ENCODE measurements around the gene DHX32.
"Not testable (repeated sequence)": the region's sequence is repeated elsewhere in the genome, so short reads cannot be mapped to it uniquely, and the experiment has no call there.

The DHX32 gene

DNA sequence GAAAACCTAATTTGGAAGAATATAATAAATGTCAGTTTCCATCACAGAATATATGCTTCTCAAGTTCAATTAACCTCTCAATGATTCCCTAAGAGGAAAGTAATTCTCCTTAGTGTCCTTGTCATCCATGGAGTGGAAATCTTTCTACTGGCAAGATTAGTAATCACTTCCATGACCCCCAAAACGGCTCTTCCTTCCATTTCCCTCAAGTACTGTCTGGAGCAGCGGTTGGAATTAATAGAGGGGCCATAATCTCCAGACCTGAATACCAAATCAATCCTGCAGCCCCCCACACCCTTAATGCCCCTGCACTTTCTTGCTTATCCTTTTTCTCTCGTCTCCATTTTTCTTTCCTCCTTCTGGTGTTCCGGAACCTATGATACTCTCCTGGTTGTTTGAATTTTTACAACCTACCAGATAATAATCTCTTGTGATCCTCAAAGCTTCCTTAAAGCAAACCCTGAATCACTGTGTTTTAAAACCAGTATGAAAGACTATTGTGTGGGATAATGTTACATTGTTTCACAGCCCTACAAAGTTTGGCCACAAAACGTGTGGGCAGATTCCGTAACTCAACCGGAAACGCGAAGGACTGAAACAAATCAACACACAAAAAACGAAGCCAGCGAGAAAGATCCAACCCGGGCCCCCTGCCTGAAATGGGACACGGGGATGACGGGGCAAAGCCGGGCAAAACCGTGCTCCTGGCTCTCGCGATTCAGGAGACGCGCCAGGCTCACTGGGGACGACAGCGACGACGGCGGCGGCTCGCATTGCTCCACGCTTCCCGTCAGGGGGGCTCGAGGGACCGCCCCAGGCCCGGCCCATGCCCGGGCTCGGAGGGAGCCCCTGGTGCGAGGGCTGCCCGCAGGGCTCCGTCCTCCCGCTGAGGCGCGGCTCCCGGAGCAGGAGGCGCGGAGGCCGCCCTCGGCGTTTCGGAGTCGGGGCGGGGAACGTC is 14.3 kb upstream of the DHX32 start:
- in situ Hi-C loops (cut with HindIII; ENCODE audit: low sequenced_read_pairs) = not testable (repeated sequence)
- H3K4me3 ChIP-seq (ENCODE audit: low read depth, low read length) = peak overlapping the region; percentile 50
- DNase-seq (ENCODE audit: low read depth, low spot score) = peak; percentile 63

DNA sequence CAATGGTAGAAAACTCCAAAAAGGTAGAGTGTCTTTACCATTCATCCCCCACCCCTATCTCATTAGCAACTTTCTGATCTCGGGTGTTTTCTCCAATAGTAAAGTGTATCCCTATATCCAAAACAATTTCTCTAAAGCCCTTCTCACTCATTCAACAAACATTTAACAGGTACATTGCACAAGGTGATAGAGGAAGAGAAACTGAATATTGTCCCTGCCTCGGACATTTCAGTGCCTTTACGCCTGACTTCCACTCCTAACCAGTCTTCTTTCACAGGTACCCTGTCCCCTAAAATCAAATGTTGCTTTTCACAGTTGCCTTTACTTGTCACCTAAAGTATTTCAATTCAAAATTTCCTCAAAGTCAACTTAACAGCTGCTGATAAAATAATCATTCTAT is 13.1 kb upstream of the DHX32 start:
- DNase-seq (ENCODE audit: low read depth, low spot score); in situ Hi-C loops (cut with HindIII; ENCODE audit: low sequenced_read_pairs): not testable (repeated sequence)

DNA sequence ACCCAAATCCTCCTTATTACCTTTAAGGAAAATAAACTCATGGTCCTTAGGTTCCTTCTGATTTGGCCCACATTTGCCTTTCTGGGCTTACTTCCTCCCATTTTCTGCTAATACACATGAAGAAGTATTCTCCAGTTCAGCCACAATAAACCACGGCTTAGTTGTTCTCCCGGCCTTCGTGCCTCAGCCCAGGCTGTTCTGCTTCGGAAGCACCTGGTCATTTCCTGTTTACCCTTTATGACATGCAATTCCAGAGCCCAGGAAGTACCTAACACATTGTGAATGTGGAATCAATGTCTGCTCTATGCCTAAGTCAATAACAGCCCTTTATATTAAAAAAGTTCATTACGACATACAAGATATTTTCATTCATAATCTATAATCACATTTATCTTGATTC is 11.3 kb upstream of the DHX32 start:
- in situ Hi-C loops (cut with HindIII; ENCODE audit: low sequenced_read_pairs); H3K4me3 ChIP-seq (ENCODE audit: low read depth, low read length); DNase-seq (ENCODE audit: low read depth, low spot score): not testable (repeated sequence)

More for the DNA sequence above, 13.1 kb upstream of the DHX32 start:
- not testable (repeated sequence) for H3K4me3 ChIP-seq (ENCODE audit: low read depth, low read length)

DNA sequence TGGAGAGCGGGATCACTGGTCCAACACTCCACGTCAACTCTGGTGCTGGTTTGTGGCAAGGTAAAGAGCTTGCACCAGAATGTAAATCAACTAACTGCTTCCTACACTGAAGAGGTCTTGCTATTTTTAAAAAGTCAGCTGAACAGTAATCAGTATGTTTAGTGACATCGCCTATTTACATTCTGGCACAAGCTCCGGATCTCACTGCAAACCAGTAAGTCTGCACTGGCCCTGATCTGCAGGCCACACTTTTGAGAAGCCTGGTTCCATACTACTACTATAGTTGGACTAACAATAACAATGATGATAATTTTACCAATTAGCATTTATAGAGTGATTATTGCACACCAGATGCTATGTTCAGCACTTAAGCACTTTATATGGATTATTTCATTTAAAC is 8.3 kb upstream of the DHX32 start:
- in situ Hi-C loops (cut with HindIII; ENCODE audit: low sequenced_read_pairs) = not testable (repeated sequence)

DNA sequence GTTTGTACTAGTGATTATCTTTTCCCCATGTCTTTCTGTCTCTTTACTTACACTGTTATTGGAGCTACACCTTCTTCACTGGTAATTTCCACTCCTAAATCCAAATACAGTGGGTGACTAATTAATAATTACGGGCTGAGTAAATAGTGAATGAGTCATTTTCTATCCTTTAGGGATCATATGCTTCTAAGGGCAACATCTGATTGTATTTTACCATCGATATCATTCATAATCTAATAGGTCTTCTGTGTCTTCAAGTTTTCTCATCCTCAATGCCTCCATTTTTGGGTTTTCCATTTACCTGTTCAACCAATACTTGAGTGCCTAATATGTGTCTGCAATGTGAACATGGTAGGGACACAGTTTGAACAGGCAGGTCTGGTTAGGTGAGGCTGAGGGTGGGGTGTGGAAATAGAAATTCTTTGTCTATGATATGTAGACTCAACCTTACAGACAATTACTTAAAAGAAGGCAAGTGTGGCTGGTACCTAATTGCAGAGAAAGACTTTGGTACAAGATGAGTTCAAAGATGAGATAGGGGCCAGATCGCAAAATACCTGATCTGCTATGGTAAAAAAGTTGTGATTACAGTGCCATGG is 5.9 kb upstream of the DHX32 start:
- in situ Hi-C loops (cut with HindIII; ENCODE audit: low sequenced_read_pairs) = no loop called here
- TF ChIP-seq, protein P1, sequence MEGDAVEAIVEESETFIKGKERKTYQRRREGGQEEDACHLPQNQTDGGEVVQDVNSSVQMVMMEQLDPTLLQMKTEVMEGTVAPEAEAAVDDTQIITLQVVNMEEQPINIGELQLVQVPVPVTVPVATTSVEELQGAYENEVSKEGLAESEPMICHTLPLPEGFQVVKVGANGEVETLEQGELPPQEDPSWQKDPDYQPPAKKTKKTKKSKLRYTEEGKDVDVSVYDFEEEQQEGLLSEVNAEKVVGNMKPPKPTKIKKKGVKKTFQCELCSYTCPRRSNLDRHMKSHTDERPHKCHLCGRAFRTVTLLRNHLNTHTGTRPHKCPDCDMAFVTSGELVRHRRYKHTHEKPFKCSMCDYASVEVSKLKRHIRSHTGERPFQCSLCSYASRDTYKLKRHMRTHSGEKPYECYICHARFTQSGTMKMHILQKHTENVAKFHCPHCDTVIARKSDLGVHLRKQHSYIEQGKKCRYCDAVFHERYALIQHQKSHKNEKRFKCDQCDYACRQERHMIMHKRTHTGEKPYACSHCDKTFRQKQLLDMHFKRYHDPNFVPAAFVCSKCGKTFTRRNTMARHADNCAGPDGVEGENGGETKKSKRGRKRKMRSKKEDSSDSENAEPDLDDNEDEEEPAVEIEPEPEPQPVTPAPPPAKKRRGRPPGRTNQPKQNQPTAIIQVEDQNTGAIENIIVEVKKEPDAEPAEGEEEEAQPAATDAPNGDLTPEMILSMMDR (IDR thresholded peaks at IDR 0.05; ENCODE audit: low read depth, low read length) = no peak
- no peak for DNase-seq (ENCODE audit: low read depth, low spot score)
- H3K4me3 ChIP-seq (ENCODE audit: low read depth, low read length) = no peak overlapping the region

More for the DNA sequence above, 8.3 kb upstream of the DHX32 start:
- not testable (repeated sequence) for H3K4me3 ChIP-seq (ENCODE audit: low read depth, low read length); DNase-seq (ENCODE audit: low read depth, low spot score)

DNA sequence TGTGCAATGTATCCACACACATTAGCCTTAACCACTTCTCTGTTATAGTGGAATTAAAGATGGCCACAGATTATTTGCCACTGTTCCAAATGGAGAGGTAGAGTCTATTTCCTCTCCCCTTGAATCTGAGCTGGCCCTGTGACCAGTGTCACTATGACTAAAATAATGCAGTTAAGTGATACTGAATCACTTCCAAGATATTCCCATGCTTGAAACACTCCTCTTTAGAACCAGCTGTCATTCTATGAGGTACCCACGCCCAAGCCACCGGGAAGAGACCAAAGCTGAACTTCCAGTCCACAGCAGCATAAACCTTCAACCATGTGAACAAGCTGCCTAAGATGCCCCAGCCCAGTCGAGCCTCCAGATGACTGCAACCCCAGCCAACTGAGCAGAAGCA is 2.1 kb upstream of the DHX32 start:
- no peak overlapping the region for H3K4me3 ChIP-seq (ENCODE audit: low read depth, low read length)
- in situ Hi-C loops (cut with HindIII; ENCODE audit: low sequenced_read_pairs) = no loop called here
- TF ChIP-seq, protein P1 (IDR thresholded peaks at IDR 0.05; ENCODE audit: low read depth, low read length) = no peak
- DNase-seq (ENCODE audit: low read depth, low spot score) = no peak

DNA sequence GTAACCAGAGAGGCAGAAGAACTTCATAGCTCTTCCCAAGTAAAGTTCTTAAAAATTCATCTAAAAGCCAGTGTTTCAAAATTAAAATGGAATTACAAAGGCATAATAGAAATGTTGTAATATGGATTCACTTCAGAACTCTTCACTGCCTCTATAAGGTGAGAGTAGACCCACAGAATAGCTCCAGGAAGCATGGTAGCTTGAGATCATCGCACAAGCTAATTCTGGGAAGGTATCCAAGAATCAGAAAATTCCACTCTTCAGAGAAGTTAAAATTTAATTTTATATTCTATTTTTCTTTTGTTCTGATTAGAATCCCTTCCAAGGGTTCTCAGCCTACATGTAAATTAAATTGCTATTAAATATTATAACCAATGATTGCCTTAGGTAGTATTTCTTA is 1.5 kb upstream of the DHX32 start:
- in situ Hi-C loops (cut with HindIII; ENCODE audit: low sequenced_read_pairs) = no loop called here
- peak; percentile 31 for DNase-seq (ENCODE audit: low read depth, low spot score)
- H3K4me3 ChIP-seq (ENCODE audit: low read depth, low read length) = no peak overlapping the region
- TF ChIP-seq, protein P1 (IDR thresholded peaks at IDR 0.05; ENCODE audit: low read depth, low read length) = no peak

DNA sequence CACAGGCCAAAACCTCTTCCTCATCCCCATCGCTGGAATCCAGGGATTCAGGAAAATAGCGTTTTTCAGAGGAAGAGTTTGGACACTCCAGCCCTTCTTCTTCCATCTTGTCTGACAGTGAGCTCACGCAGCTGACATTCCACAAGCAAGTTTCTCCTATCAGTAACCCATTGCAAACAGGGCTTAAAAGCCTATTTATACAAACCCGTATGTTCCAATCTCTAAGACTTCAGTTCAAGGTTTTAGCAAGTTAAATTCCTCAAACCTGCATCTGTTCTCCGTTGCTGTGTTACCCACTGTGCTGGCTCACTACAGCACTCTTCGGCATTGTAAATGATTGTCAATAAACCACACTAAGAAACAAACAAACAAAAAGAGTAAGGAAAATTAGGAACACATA is 373 bp downstream of the DHX32 start:
- DNase-seq (ENCODE audit: low read depth, low spot score) = peak; percentile 16
- in situ Hi-C loops (cut with HindIII; ENCODE audit: low sequenced_read_pairs) = no loop called here
- TF ChIP-seq, protein P1 (IDR thresholded peaks at IDR 0.05; ENCODE audit: low read depth, low read length) = no peak
- H3K4me3 ChIP-seq (ENCODE audit: low read depth, low read length) = no peak overlapping the region
